ENCODE results near the gene LIN37. TPM values are rescaled to one million over a fixed set of nuclear protein-coding genes. Genes with fewer than 3 reads are reported as not detected.

The LIN37 gene
- total and polyA plus RNA-seq, 2 of the 13 experiments (the other 11 are each of a cell fraction or from before 2014, with no cell fraction given), result 6.3 to 8.7 TPM

DNA sequence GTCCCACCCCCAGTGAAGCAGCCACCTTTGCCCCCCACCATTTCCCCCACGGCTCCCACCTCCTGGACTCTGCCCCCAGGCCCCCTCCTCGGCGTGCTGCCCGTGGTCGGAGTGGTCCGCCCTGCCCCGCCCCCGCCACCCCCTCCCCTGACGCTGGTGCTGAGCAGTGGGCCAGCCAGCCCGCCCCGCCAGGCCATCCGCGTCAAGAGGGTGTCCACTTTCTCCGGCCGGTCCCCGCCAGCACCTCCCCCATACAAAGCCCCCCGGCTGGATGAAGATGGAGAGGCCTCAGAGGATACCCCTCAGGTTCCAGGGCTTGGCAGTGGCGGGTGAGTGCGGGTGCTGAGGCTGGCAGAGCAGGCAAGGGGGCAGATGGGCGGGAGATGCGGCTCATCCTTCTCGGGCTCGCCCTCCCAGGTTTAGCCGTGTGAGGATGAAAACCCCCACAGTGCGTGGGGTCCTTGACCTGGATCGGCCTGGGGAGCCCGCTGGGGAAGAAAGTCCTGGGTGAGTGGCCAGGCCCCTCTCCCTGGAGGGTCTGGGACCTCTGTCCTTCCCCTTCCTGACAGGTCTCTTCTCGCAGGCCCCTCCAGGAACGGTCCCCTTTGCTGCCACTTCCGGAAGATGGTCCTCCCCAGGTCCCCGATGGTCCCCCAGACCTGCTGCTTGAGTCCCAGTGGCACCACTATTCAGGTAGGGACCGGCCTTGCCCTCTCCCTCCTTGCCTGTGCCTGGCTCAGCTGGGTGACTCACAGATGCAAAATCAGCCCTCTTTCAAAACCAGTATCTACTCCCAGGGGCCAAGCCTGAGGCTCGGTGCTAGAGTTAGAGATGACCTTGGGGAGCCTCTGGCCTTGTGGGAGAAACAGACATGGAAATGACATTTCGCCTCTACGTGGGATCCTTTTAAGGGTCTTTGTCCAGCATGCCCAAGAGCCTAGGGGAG, 14.9 kb upstream of the LIN37 start:
- no peak for FAIRE-seq
- ChIA-PET POLR2A (interaction anchor here (1.2 kb wide), 1 partner anchor 58 kb away, joined by 3 read pairs; no protein-coding TSS in a partner anchor), CTCF (ENCODE audit: low intra/inter-chr PET ratio, low total read pairs) (no interaction called here)
- H3K4me3 ChIP-seq (replicated peaks in 1 of 3; ENCODE audit: insufficient read depth in 1 of 3, low read depth in 2 of 3, low read length in 3 of 3), result no peak overlapping the region
- TF ChIP-seq HCFC1 (IDR thresholded peaks at IDR 0.05; ENCODE audit: low read depth, low read length) (no peak), AGO2 (optimal IDR thresholded peaks at IDR 0.05; ENCODE audit: low read depth, low read length) (peak; percentile 80), POLR2A (IDR thresholded peaks at IDR 0.05; ENCODE audit: insufficient read depth in 1 of 2, low read depth in 2 of 2, low read length in 2 of 2) (peak in 1 of 2 experiments; percentile 16; a peak in 1 of 4 replicates), CENPX (CRISPR knock-in tag; IDR thresholded peaks at IDR 0.05) (no peak), ZNF83 (CRISPR knock-in tag; IDR thresholded peaks at IDR 0.05; ENCODE audit: borderline replicate concordance) (no peak), RBM39 (IDR thresholded peaks at IDR 0.05; ENCODE audit: low read depth, low read length, poor library complexity, severe bottlenecking) (no peak), ZNF557 (CRISPR knock-in tag; IDR thresholded peaks at IDR 0.05) (no peak), ZMYM2 (CRISPR knock-in tag; IDR thresholded peaks at IDR 0.05) (no peak), FOXP1 (IDR thresholded peaks at IDR 0.05) (no peak), FOXP1 (CRISPR knock-in tag; IDR thresholded peaks at IDR 0.05) (no peak), ZNF138 (CRISPR knock-in tag; IDR thresholded peaks at IDR 0.05; ENCODE audit: low read depth) (no peak), MAFF (IDR thresholded peaks at IDR 0.05; ENCODE audit: low read depth, low read length) (no peak), ZNF674 (CRISPR knock-in tag; IDR thresholded peaks at IDR 0.05; ENCODE audit: low read depth) (no peak), ZBTB10 (CRISPR knock-in tag; IDR thresholded peaks at IDR 0.05; ENCODE audit: borderline replicate concordance) (no peak), HOXA5 (CRISPR knock-in tag; IDR thresholded peaks at IDR 0.05) (no peak), THAP11 (CRISPR knock-in tag; IDR thresholded peaks at IDR 0.05) (no peak)
- TF ChIP-seq, protein P1, sequence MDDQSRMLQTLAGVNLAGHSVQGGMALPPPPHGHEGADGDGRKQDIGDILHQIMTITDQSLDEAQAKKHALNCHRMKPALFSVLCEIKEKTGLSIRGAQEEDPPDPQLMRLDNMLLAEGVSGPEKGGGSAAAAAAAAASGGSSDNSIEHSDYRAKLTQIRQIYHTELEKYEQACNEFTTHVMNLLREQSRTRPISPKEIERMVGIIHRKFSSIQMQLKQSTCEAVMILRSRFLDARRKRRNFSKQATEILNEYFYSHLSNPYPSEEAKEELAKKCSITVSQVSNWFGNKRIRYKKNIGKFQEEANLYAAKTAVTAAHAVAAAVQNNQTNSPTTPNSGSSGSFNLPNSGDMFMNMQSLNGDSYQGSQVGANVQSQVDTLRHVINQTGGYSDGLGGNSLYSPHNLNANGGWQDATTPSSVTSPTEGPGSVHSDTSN (CRISPR knock-in tag; IDR thresholded peaks at IDR 0.05; ENCODE audit: borderline replicate concordance), result no peak
- H2AFZ ChIP-seq (ENCODE audit: low read length), result no peak overlapping the region
- in situ Hi-C loops (cut with HindIII; ENCODE audit: extremely low pct_ligation_motif_present, low pct_unique_long_range_greater_than_20kb) (no loop called here), intact Hi-C loops (cut with micrococcal nuclease; ENCODE audit: unreplicated experiment) (no loop called here)
- no peaks in the 10 kb centered on the region for H3K79me2 ChIP-seq (ENCODE audit: insufficient read depth, low read length)
- no peak for ATAC-seq
- H3K27me3 ChIP-seq (ENCODE audit: control insufficient read depth in 1 of 2, insufficient read depth in 2 of 2, low read length in 2 of 2), result no peaks in the 10 kb centered on the region
- H4K20me1 ChIP-seq (ENCODE audit: insufficient read depth, low read length), result no peaks in the 10 kb centered on the region
- H3K27ac ChIP-seq (ENCODE audit: extremely low read length, insufficient read depth, low read length), result no peak overlapping the region
- no peak for DNase-seq (ENCODE audit: low spot score)
- no peak overlapping the region for H3K9ac ChIP-seq (ENCODE audit: insufficient read depth, low read depth, low read length)
- H3K36me3 ChIP-seq (replicated peaks in 1 of 2; ENCODE audit: control insufficient read depth in 1 of 2, insufficient read depth in 2 of 2, low read length in 2 of 2), result peaks cover 40 to 91% of the 10 kb centered on the region in 2 experiments; a peak in 4 of 5 replicates
- 96% methylated on average over 26 of the region's 35 CpGs for WGBS (ENCODE audit: low lambda C conversion rate)
- no peak overlapping the region for H3K4me2 ChIP-seq (ENCODE audit: low read depth, low read length)
- BruUV-seq (replicated peaks), result no TSS peak
- no peaks in the 10 kb centered on the region for H3K4me1 ChIP-seq (ENCODE audit: insufficient read depth, low read length)
- no peaks in the 10 kb centered on the region for H3K9me3 ChIP-seq (ENCODE audit: low read length)
